Effector memory CD8-positive, alpha-beta T cell (primary cell): ENCODE results near the gene LRP5.

Experiments used
- ATAC-seq: fragments of 150-1000 bp; cut with Tn5 transposase; replicated peaks from 2 replicates; pipeline ENCODE4 v1.10.0; 2021; ENCODE audit warnings: mild to moderate bottlenecking, moderate library complexity
- DNase-seq, 3 experiments: peaks; one replicate each; pipeline ENCODE4 v3.0.0; 2021
- H3K27ac Mint-ChIP-seq, 2 donors: one replicate each; pipeline ENCODE4 v1.8.0; 2022; ENCODE audit warnings: mild to moderate bottlenecking in 2 of 2, mixed read lengths in 2 of 2, moderate library complexity in 2 of 2
- H3K27me3 Mint-ChIP-seq, 2 donors: one replicate each; pipeline ENCODE4 v1.8.0; 2022; ENCODE audit warnings: mixed read lengths in 2 of 2
- H3K36me3 Mint-ChIP-seq: one replicate; pipeline ENCODE4 v1.8.0; 2022; ENCODE audit warnings: mild to moderate bottlenecking, moderate library complexity, mixed read lengths; ENCODE audit not compliant: insufficient read depth
- H3K4me1 Mint-ChIP-seq, 2 donors: one replicate each; pipeline ENCODE4 v1.8.0; 2022; ENCODE audit warnings: low read depth in 2 of 2, mixed read lengths in 2 of 2
- H3K4me3 Mint-ChIP-seq, 2 donors: one replicate each; pipeline ENCODE4 v1.8.0; 2022; ENCODE audit warnings: mild to moderate bottlenecking in 2 of 2, mixed read lengths in 2 of 2, moderate library complexity in 2 of 2
- H3K9me3 Mint-ChIP-seq, 2 donors: one replicate each; pipeline ENCODE4 v1.8.0; 2022; ENCODE audit warnings: mixed read lengths in 2 of 2

LRP5 gene

DNA sequence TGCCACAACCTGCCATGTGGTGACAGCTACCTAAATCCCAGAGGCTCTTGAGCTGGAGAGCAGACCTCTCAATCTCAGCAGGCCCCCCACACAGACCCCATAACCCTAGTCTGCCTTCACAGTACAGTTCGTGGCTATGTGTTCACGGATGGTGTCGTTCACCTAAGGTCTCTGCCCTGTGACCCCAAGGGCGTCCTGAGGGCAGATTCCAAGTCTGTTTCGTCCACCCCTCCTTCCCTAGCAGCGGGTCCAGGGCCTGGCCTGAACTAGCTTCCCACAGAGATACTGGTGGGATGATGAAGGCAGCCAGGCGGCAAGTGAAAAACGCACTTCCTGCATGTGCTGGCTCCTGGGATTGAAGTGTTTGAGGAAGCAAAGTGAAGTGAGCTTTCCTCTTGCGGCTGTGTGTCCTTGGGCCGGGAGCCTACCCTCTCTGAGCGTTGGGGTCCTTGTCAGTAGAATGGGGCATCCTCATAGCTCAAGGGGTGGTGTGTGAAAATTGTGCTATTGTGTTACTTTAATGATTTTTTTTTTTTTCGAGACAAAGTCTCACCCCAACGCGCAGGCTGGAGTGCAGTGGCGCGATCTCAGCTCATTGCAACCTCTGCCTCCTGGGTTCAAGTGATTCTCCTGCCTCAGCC lies 70.1 kb downstream of the LRP5 start:
- DNase-seq (no peak), ATAC-seq (no peak)
- Mint-ChIP-seq H3K4me3 (no peak overlapping the region), H3K9me3 (no peaks in the 10 kb centered on the region), H3K36me3 (no peaks in the 10 kb centered on the region), H3K27ac (no peak overlapping the region), H3K4me1 (peaks cover 10 to 14% of the 10 kb centered on the region in 2 donors), H3K27me3 (peaks cover 15 to 24% of the 10 kb centered on the region in 2 donors)

DNA sequence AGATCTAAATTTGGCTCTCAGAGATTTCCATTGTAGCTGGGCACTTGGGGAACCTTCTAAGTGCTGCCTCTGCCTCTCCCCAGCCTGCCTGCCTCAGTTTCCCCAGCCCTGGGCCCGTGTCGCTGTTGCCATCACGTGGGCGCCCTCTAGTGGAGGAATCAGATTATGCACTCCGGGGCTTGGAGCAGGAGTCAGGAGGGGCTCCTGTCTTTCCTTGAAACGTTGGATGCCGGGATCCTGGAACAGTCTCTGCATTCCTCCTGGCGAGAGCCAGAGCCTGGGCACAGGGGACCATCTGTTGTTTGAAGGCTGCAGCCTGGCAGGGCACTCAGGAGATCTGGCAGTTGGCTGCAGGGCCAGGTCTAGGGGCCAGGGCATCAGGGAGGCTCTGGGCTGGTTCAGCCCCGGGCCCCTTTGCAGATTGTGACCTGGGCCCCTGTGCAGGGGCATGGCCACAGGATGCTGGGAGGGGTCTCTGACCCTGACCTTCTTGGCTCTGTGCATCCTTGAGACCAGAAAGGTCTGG lies 71.6 kb downstream of the LRP5 start:
- no peaks in the 10 kb centered on the region for H3K9me3 Mint-ChIP-seq
- H3K36me3 Mint-ChIP-seq: no peaks in the 10 kb centered on the region
- H3K4me1 Mint-ChIP-seq: peaks cover 10 to 14% of the 10 kb centered on the region in 2 donors
- no peak overlapping the region for H3K27ac Mint-ChIP-seq
- ATAC-seq (peak; percentile 32), DNase-seq (peak; percentile 56 to 65 (median 60))
- H3K4me3 Mint-ChIP-seq: no peak overlapping the region
- peaks cover 15 to 24% of the 10 kb centered on the region in 2 donors for H3K27me3 Mint-ChIP-seq

DNA sequence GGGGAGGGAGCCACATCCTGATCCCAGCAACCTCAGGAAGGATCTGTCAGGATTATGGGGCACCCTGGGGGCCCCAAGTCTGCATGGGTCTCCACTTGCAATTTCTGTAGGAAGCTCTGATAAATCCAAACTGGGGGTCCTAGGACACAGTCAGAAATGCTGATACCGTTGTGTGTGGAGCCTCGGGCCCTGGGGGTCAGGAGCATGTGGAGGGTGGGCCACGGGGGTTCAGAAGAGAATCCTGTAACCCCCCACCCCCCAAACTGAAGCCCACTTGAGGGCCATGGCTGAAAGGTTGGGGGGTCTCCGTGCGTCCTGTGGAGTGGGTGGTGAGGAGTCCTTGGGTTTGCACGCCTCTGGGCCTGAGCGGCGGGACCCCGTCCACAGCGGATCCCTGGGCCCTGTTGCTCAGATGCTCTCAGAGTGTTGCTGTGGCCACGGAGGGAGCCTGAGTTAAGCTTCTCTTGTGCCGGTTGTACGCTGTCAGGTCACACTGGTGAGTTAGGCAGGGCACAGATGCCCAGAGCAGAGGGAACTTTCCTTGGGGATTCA lies 72.2 kb downstream of the LRP5 start:
- DNase-seq (no peak), ATAC-seq (no peak)
- Mint-ChIP-seq H3K9me3 (no peaks in the 10 kb centered on the region), H3K27me3 (peaks cover 13 to 20% of the 10 kb centered on the region in 2 donors), H3K36me3 (no peaks in the 10 kb centered on the region), H3K27ac (no peak overlapping the region), H3K4me3 (no peak overlapping the region), H3K4me1 (peaks cover 10 to 14% of the 10 kb centered on the region in 2 donors)

DNA sequence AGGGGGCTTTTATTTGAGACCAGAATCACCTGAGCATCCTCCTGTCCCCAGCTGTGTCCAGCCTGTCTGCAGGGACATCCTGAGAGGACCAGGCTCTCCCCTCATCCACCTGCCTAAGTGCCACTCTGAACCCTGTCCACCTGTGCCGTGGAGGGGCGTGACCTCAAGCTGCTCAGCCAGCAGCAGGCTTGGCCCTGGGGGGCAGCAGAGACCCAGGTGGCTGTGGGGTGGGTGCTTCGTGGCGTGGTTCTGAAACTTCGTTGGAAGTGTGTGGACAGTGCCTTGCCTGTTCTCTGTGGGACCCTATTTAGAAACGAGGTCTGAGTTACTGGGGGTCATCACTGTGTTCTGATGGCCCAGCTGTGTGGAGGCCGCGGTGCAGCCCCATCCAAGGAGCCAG lies 72.7 kb downstream of the LRP5 start:
- Mint-ChIP-seq H3K4me3 (no peak overlapping the region), H3K4me1 (peaks cover 9 to 10% of the 10 kb centered on the region in 2 donors), H3K27ac (no peak overlapping the region), H3K9me3 (no peaks in the 10 kb centered on the region), H3K36me3 (no peaks in the 10 kb centered on the region), H3K27me3 (peaks cover 8 to 15% of the 10 kb centered on the region in 2 donors)
- no peak for ATAC-seq
- no peak for DNase-seq

DNA sequence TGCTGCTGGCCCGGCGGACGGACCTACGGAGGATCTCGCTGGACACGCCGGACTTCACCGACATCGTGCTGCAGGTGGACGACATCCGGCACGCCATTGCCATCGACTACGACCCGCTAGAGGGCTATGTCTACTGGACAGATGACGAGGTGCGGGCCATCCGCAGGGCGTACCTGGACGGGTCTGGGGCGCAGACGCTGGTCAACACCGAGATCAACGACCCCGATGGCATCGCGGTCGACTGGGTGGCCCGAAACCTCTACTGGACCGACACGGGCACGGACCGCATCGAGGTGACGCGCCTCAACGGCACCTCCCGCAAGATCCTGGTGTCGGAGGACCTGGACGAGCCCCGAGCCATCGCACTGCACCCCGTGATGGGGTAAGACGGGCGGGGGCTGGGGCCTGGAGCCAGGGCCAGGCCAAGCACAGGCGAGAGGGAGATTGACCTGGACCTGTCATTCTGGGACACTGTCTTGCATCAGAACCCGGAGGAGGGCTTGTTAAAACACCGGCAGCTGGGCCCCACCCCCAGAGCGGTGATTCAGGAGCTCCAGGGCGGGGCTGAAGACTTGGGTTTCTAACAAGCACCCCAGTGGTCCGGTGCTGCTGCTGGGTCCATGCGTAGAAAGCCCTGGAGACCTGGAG lies 74.1 kb downstream of the LRP5 start:
- Mint-ChIP-seq H3K27ac (no peak overlapping the region), H3K4me3 (no peak overlapping the region), H3K9me3 (no peaks in the 10 kb centered on the region), H3K4me1 (peaks cover 0 to 7% of the 10 kb centered on the region in 2 donors), H3K27me3 (peaks cover 0 to 1% of the 10 kb centered on the region in 2 donors), H3K36me3 (no peaks in the 10 kb centered on the region)
- no peak for DNase-seq
- ATAC-seq: no peak

DNA sequence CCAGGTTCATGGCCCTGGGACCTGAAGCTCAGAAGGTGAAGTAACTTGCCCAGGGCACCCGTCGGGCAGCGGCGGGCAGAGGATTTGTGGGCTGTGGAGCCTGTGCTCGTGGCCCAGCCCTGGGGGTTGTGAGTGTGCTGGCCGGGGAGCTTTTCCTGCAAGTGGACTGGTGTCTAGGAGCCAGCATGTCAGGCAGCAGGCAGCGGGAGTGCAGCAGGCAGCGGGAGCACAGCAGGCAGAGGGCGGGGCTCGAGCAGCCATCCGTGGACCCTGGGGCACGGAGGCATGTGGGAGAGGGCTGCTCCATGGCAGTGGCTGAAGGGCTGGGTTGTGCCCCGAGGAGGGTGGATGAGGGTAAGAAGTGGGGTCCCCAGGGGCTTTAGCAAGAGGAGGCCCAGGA lies 75.4 kb downstream of the LRP5 start:
- no peak for DNase-seq
- H3K27ac Mint-ChIP-seq: peak overlapping the region in 1 of 2 donors; percentile 15
- no peaks in the 10 kb centered on the region for H3K36me3 Mint-ChIP-seq
- no peak for ATAC-seq
- H3K9me3 Mint-ChIP-seq: no peaks in the 10 kb centered on the region
- H3K27me3 Mint-ChIP-seq: no peaks in the 10 kb centered on the region
- no peak overlapping the region for H3K4me3 Mint-ChIP-seq
- peaks cover 0 to 7% of the 10 kb centered on the region in 2 donors for H3K4me1 Mint-ChIP-seq

DNA sequence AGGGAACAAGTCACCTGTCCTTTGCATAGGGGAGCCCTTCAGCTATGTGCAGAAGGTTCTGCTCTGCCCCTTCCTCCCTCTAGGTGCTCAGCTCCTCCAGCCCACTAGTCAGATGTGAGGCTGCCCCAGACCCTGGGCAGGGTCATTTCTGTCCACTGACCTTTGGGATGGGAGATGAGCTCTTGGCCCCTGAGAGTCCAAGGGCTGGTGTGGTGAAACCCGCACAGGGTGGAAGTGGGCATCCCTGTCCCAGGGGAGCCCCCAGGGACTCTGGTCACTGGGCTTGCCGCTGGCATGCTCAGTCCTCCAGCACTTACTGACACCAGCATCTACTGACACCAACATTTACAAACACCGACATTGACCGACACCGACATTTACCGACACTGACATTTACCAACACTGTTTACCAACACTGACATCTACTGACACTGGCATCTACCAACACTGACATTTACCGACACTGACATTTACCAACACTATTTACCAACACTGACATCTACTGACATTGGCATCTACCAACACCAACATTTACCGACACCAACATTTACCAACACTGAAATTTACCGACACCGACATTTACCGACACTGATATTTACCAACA lies 76.3 kb downstream of the LRP5 start:
- peaks cover 0 to under 1% of the 10 kb centered on the region in 2 donors for H3K27me3 Mint-ChIP-seq
- no peaks in the 10 kb centered on the region for H3K9me3 Mint-ChIP-seq
- no peak for DNase-seq
- H3K36me3 Mint-ChIP-seq: no peaks in the 10 kb centered on the region
- ATAC-seq: no peak
- H3K27ac Mint-ChIP-seq: no peak overlapping the region
- H3K4me3 Mint-ChIP-seq: no peak overlapping the region
- H3K4me1 Mint-ChIP-seq: peaks cover 0 to 4% of the 10 kb centered on the region in 2 donors

DNA sequence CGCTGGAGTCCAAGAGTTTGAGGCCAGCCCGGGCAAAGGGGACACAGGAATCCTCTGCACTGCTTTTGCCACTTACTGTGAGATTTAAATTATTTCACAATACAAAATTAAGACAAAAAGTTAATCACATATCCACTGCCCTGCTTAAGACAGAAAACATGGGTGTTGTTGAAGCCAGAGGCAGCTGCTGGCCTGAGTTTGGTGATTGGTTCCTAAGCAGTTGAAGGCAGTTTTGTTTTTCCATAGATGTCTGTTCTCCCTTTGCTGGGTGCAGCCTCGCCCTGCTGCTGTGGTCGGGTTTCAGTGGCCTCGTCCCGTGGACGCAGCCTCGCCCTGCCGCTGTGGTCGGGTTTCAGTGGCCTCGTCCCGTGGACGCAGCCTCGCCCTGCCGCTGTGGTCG lies 77.9 kb downstream of the LRP5 start:
- Mint-ChIP-seq H3K4me3 (no peak overlapping the region), H3K9me3 (no peaks in the 10 kb centered on the region), H3K27ac (no peak overlapping the region), H3K36me3 (no peaks in the 10 kb centered on the region), H3K4me1 (no peaks in the 10 kb centered on the region), H3K27me3 (peaks cover 0 to 15% of the 10 kb centered on the region in 2 donors)
- no peak for DNase-seq
- ATAC-seq: no peak

DNA sequence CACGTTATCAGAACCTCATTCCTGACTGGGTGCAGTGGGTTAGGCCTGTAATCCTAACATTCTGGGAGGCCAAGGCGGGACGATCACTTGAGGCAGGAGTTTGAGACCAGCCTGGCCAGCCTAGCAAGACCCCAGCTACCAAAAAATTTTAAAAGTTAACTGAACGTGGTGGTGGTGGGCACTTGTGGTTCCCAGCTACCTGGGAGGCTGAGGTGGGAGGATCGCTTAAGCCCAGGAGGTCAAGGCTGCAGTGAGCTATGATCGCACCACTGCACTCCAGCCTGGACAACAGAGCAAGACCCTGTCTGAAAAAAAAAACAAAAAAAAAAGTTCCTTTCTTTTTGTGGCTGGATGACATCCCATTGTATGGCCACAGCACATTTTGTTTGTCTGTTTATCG lies 80.4 kb downstream of the LRP5 start:
- DNase-seq (no peak), ATAC-seq (no peak)
- no peaks in the 10 kb centered on the region for H3K4me1 Mint-ChIP-seq
- H3K27me3 Mint-ChIP-seq: peaks cover 0 to 24% of the 10 kb centered on the region in 2 donors
- H3K36me3 Mint-ChIP-seq: no peaks in the 10 kb centered on the region
- H3K27ac Mint-ChIP-seq: no peak overlapping the region
- no peaks in the 10 kb centered on the region for H3K9me3 Mint-ChIP-seq
- H3K4me3 Mint-ChIP-seq: no peak overlapping the region

DNA sequence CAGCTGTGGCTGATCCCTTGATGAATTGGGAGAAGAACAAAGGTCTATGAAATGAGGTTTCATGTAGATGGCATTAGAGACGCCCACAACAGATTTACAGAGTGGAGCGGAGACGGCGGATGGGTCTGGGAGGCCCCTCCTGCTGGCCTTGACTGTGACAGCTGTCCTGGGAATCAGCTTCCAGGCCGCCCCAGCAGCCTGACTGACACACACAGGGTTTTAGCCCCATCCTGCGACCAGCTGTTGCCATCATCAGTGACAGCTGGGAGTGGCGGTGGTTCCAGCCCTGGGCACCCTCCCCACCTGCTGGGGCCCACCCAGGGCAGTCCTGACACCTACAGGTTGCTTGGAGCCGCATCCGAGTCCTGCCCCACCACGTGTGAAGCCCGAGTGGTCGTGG lies 84.1 kb downstream of the LRP5 start:
- H3K4me3 Mint-ChIP-seq: no peak overlapping the region
- ATAC-seq (no peak), DNase-seq (no peak)
- H3K27me3 Mint-ChIP-seq: peaks cover 0 to 24% of the 10 kb centered on the region in 2 donors
- H3K36me3 Mint-ChIP-seq: peaks cover 3% of the 10 kb centered on the region
- H3K27ac Mint-ChIP-seq: no peak overlapping the region
- H3K9me3 Mint-ChIP-seq: no peaks in the 10 kb centered on the region
- H3K4me1 Mint-ChIP-seq: no peaks in the 10 kb centered on the region

DNA sequence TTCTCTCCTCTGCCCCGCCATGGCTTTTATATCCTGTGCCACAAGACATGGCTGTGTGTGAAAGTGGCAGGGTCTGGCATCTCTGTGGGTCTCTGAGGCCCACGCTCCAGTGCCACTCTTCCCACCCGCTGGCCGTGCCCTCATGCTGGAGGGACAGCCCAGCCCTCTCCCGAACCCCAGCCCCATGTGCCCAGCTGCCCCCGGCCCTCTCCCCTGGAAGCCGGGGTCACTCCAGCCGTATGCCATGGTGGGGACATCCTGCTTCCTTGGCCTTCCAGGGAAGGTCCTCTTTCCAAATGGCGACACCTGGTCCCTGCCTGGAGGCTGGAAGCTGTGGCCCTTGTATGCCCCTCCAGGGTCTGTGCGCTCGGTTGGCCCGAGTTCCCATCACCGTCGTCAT lies 84.9 kb downstream of the LRP5 start:
- no peak overlapping the region for H3K27ac Mint-ChIP-seq
- no peaks in the 10 kb centered on the region for H3K4me1 Mint-ChIP-seq
- no peak overlapping the region for H3K4me3 Mint-ChIP-seq
- peaks cover 3% of the 10 kb centered on the region for H3K36me3 Mint-ChIP-seq
- peaks cover 0 to 24% of the 10 kb centered on the region in 2 donors for H3K27me3 Mint-ChIP-seq
- ATAC-seq: no peak
- DNase-seq: no peak
- H3K9me3 Mint-ChIP-seq: no peaks in the 10 kb centered on the region

DNA sequence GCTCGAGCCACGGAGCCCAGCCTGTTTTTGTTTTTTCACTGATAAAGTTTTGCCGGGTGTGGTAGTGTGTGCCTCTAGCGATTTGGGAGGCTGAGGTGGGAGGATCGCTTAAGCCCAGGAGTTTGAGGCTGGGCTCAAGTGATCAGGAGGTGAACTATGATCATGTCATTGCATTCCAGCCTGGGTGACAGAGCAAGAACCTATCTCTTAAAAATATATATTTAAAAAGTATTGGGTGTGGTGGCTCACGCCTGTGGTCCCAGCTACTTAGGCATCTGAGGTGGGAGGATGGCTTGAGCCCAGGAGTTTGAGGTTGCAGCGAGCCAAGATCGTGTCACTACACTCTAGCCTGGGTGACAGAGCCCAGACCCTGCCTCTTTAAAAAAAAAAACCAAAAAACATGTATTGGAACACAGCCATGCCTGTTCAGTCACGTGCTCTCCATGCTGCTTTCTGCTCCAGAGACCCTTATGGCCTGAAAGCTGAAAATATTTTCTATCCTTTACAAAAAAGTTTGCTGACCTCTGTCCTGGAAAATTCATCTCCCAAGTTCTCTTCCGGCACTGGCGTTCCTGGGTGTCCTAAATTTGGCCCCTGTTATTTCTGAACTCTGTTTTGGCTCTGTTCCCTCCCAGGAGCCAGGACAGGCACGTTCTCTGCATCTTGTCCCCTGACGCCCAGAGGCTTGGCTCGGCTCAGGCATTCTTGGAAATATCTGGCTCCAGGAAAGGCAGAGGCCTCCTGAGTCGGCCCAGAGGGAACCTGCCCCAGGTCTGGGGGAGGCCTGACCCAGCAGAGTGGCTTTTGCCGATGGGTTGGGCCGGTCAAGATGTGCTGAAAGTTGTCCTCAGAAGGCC lies 86.8 kb downstream of the LRP5 start:
- Mint-ChIP-seq H3K27me3 (peaks cover 0 to 18% of the 10 kb centered on the region in 2 donors), H3K9me3 (no peaks in the 10 kb centered on the region), H3K4me3 (no peak overlapping the region), H3K36me3 (peaks cover 3% of the 10 kb centered on the region), H3K27ac (no peak overlapping the region), H3K4me1 (no peaks in the 10 kb centered on the region)
- no peak for ATAC-seq
- DNase-seq: no peak

DNA sequence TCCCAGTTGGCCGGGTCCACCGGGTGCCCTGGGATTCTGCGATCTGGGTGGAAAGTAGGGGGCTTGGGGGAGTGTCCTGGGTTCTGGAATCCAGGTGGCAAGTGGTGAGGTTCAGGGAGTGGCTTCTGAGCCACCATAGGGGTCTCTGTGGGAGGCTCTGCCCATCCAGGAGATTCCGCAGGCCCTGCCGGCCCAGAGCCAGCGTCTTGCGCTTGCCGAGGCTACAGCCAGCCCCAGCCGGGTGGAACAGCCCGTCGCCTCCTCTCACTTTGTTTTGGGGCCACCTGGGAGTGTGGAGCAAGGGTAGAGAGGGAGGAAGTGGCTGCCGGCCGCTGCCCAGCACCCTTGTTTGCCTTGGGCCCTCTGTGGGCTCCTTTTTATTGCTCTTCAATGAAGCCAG lies 87.5 kb downstream of the LRP5 start:
- Mint-ChIP-seq H3K9me3 (no peaks in the 10 kb centered on the region), H3K27ac (no peak overlapping the region), H3K4me1 (no peaks in the 10 kb centered on the region), H3K27me3 (peaks cover 0 to 11% of the 10 kb centered on the region in 2 donors), H3K36me3 (peaks cover 3% of the 10 kb centered on the region), H3K4me3 (no peak overlapping the region)
- no peak for ATAC-seq
- no peak for DNase-seq
